CD4-positive, alpha-beta T cell treated with Interleukin-17A for 1 hour (primary cell): Measurements from ENCODE around the gene ITGA3.
"Not testable (repeated sequence)": the region's sequence is repeated elsewhere in the genome, so short reads cannot be mapped to it uniquely, and the experiment has no call there.

Experiments used
- DNase-seq: peaks from one replicate; pipeline ENCODE4 v3.0.0-alpha.2; 2020

Gene ITGA3

DNA sequence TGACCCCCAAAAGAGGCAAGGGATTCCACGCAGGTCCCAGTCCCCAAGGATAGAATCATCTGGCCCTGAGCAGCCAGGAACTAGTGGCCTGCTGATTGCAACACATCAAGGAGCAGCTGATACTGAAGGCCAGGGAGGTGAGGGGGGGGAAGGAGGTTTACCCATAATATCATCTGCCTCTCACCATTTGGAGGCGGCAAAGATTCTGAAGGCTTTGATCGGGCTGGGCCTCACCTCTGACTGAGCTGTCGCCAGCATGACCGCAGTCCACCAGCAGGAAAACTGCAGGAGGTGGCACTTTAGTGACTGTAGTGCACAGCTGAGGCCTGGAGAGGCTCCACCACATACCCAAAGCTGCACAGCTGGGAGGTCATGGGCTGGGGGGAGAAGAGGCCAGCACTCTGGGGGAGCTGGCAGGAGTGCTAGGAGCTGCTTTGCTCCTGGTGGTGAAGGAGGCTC lies 20.5 kb upstream of the ITGA3 start:
- DNase-seq: no peak

DNA sequence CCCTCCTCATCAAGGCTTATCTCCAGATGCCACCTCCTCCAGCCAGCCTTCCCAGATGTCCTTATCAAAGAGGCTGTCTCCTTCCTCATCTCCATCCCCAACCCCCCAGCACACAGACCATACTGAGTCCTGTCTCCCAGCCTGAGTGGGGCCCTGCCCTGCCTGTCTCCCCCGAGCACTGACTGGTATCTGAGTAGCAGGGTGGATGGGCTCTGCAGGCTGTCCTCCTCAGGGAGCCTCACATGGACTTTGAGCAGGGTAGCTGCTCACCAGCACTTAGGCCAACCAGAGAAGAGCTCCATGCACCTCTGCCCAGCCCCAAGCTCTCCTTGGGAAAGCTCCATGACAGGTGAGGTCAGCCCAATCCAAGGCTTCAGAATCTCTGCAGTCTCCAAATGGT lies 20.0 kb upstream of the ITGA3 start:
- DNase-seq: no peak

DNA sequence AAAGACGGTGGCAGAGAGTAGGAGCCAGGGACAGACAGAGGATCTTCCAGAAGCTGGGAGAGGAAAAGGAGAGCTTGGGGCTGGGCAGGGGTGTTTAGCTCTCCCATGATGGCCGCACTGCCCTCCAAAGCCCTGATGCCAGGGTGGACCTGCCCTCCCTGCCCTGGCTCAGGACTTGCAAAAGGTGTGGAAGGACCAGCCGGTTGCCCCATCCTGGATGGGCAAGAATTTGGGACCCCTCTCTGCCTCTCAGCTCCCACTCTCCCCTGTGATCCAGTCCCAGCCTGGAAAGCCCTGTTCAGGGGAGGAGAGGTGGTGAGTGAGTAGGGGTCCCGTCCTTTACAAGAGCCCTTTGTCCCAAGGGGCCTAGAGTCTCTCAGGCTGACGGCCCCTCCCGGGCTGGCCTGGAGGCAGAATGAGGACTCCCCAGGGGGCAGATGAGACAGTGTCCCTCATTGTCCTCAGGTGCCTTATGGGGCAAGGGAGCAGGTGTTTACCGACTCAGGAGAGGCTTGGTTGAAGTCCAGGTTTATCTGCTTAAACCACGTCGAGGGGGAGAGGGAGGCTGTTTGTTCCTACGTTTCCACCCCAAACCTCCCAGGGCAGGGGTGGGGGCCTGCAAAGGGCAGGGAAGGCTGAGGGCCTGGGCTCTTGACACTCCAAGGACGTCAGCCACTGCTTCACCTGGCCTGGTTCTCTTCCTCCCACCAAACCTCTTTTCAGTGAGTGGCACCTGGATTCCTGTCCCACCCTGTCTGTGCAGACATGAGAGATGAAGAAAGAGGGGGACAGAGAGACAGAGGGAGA lies 19.3 kb upstream of the ITGA3 start:
- no peak for DNase-seq

DNA sequence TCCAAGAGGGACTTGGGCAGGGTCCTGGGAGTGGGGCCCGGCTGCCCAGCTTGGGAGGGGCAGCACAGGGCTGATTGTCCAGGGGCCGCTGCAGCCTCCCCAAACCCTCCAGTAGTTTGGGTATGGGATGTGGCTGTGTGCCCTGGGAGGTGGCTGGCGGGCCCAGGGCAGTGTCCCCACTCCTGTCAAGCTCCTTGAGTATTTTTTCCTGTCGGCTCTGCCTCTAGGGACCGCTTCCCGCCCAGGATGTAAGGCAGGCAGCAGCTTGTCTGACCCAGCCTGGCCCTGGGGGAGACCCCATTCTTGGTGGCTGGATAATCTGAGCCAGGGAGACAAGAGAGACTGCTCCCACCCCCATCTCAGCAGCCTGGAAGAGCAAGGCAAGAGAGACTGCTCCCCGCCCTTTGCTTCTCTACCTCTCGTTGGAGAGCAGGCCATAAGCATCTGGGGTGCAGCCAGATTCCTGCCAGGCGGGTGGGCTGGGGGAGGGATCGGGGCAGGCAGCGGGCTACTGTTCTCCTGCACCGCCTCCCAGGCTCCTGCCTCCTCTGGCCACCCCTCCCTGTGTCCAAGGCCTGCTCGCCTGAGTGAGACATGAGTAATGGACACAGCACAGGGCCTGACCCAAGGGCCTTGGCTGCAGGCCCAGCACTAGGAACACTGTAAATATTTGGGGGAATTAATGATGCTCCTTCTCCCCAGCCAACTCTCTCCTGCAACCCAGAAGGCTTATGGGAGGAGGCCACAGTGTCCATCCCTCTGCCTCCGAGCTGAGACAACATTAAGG lies 18.4 kb upstream of the ITGA3 start:
- no peak for DNase-seq

DNA sequence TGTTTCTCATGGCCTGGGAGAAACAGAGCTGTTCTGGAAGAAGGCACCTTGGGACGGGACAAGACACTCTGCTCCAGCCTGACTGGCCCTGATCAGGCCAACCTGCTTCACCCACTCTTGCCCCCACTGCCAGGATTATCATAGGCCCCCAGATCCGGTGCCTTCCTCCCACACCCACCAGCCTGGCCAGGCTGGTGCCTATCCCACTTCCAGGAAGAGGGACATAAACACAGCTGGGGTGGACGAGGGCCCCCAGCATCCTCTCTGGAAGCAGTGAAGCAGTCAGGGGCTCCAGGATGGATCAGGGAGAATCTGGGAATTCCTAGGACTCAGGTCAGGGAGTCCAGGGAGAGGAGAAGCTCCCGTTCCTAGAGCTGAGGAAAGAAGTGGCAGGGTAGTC lies 16.9 kb upstream of the ITGA3 start:
- no peak for DNase-seq

DNA sequence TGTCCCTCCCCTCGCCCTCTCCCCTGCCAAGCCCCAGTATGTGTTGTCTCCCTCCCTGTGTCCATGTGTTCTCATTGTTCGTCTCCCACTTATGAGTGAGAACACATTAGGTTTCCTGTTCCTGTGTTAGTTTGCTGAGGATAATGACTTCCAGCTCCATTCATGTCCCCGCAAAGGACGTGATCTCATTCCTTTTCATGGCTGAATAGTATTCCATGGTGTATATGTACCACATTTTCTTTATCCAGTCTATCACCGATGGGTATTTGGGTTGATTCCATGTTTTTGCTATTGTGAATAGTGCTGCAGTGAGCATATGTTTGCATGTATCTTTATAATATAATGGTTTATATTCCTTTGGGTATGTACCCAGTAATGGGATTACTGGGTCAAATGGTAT lies 15.4 kb upstream of the ITGA3 start:
- not testable (repeated sequence) for DNase-seq

DNA sequence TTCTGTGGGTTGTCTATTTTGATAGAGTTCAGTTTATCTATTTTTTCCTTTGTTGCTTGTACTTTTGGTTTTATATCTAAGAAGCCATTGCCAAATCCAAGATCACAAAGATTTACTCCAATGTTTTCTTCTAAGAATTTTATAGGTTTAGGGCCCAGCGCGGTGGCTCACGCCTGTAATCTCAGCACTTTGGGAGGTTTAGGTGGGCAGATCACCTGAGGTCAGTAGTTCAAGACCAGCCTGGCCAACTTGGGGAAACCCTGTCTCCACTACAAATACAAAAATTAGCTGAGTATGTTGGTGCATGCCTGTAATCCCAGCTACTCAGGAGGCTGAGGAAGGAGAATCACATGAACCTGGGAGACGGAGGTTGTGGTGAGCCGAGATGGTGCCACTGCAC lies 13.7 kb upstream of the ITGA3 start:
- DNase-seq: no peak

DNA sequence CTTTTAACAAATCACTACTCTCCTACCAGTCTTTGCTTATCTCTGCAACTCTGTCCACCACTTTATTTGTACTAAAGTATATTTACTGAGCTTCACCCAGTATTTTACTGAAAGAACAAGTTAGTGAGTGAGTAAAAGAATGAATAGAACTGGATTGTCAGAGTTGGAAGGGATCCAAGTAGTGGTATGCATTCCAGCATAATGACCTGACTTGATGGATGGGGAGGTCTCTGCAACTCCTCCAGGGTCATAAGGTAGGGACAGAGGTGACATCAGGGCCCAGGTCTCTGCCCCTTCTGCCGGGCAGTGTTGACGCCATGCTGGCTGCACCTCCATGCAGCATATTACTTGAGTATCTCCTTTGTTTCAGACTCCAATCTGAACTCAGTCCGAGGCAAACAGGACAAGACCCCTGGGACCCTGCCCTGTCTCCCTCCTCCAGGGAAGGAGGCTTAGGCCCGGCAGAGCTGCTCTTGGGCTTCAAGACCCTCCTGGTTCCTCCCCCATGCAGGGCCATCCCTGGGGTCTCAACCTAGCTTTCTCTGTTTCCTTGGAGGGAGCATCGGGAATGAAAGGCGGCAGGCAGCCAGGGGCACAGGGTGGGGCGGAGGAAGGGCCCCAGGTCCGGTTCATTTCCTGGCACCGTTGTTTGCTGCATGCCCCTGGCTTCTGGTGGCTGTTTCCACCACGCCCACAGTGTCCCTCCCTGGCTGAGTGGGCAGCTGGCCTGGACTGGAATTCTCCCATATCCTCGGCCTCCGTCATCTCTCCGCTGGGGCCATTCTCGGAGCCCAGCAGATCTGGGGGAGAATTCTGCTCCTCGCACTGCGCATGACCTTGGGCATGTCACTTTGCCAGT lies 12.4 kb upstream of the ITGA3 start:
- no peak for DNase-seq

DNA sequence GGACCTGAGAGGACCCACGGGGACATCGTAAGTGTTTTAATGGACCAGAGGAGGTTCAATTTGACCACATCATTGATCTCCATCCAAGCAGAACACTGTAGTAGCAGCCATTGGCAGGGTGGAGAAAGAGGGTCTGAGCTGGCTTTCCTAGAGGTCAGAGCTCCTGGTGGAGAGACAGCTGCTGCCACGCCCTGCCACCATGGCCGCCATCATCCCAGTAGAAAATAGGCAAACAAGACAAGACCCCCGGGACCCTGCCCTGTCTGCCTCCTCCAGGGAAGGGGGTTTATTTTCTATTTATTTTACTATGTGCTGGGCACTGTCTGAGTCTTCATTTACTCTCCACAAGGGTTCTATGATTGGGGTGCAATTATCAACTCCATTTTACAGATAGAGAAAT lies 11.4 kb upstream of the ITGA3 start:
- no peak for DNase-seq

DNA sequence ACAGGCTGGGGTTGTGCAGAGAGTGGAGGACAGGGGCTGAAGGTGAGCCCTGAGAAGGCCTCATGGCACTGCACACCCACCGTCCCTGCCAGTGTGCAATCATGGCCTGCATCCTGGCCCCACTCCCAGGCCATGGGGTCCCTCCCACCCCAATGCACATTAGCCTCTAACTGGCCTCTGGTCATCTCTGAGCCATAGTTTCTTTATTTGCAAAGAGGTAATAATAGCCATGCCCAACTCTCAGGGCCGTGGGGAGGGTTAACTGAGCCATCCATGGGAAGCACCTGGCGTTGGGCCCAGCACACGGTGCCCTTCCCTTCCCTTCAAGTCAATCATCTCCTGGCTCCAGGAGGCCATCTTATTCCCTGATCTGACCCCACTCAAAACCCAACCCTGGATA lies 10.8 kb upstream of the ITGA3 start:
- DNase-seq: no peak

DNA sequence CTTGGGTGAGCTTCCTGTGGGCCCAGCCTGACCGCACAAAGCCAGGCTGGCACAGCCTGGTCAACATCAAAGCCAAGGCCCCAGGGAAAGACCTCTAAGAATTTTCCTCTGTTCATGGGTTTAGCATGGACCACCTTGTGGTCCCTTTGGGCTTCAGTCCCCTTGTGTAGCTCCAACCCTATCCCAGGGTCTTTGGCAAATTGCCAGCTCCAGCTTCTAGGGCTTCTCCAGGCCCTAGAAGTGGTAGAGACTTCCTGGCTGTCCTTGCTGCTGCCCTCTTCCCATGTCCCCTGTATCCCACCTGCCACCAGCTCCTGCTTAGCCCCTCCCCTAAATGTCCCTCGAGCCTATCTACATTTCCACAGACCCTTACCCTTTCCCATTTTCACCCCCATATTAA lies 9.7 kb upstream of the ITGA3 start:
- DNase-seq: no peak

DNA sequence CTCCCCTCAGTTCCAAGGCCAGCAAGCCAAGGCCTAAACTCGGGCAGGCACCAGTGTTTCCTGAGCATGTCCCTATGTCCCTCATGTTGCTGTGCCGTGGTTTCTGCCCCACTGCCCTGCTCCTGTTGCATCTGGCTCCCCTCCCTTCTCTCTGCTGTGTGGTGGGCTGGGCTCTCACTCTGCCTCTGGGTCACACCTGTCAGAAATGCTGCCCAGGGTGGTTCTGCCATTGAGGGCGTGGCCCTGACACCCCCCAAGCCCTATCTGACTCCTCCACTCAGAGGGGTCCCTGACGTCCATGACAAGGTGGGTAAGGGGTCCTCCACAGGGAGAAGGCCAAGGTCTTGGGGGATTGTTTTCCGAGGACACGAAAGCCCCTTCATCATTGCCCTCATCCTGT lies 9.2 kb upstream of the ITGA3 start:
- no peak for DNase-seq

DNA sequence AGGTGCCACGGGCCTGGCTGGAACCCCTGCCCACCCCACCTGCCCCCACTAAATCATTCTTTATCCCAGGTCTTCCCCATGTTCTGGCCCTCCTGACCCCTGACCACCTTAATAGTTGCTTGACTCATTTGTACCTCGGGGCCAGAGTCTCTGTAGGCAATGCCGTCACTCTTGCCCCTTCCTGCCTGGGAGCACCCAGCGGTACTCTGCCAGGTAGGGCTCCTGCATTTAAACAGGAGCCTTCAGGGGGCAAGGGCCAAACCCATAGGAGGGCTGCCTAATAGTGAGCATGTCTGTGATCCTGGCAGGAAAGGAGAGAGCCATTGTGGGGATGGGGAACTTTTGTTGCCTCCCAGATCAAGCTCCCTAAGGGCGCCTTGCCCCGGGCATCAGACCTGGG lies 8.8 kb upstream of the ITGA3 start:
- DNase-seq: no peak

DNA sequence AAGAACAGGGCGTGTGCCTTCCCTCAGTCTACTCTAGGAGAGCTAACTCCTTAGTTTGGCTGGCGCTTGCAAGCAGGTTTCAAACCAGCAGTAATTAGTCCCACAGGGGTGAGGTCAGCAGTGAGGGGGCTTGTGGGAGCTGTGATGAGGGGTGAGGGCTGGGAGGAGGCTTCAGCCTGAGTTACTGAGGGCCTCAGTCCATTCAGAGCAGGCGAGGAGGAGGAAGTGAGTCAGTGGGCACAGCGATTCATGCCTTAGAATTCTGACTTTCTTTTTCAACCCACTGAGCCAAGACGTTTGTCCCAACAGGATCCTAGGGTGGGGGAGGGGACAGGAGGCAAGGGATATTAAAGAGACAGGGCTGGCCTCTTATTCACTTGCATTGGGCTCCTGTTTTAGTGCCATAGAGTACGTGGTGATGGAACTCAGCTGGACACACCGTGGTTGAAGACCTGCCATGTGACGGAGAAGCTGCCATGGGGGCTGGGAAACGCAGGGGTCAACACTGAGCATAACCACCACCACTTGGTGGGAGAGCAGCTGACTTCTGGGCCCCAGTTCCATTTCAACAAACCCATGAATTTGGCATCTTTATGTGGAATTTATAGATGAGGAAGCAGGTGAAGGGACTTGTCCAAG lies 8.3 kb upstream of the ITGA3 start:
- DNase-seq: no peak

DNA sequence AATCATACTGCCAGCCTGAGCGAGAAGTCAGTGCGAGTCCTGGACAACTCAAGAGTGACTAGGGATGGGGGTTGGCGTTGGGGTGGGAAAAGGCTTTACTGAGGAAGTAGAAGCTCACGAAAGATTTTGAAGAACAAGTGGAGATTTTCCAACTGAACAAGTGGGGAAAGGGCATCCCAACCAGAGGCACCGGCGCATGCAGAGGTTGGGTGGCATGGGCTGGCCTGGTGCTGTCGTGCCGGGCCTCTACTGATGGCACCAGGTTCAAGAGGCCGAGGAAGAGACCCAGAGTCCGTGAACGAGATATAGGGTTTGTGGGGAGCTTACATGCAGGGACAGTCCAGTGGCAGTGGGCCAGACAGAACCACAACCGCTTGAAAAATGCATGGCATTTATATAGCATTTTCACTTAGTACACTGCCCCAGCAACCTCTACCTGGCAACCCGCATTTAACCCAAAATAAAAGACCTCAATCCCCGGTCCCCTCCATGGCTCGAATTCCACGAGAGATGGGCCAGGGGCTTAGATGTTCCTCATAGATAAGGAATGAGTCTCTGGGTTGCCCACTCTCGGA lies 7.7 kb upstream of the ITGA3 start:
- DNase-seq: no peak

DNA sequence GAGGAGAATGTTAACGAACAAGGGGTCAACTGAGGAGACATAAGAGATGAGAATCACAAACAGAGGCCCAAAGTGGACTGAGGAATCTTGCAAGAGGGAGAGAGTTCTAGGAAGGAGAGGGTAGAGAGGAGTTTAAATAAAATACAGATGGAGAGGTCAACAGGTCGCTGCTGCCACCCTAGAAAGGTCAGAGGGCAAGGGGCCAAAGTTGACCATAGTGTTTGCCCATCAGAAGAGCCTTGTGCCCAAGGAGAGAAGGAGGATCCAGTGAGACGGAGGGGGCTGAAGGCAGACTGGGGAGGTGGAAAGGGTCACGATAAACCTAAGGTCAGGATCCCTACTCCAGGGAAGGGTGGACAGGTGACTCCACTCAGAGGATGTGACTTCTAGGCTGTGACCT lies 6.9 kb upstream of the ITGA3 start:
- DNase-seq: no peak

DNA sequence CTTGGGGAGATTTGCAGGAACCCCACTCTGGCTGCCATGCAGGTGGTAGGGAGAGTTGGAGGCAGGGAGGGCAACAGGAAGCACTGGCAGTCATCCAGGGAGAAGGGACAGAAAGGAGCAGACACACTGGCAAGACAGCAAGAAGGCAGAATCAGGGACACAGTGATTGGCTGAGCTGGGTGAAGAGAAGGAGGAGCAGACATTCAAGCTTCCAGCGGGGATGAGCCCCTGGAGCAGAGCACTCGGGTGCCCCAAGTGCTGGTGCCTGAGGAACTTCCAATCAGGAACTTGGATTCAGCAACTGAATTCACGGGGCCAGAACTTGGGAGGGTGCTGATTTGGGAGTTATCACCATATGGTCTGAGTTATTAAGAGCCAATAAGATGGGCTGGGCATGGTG lies 6.3 kb upstream of the ITGA3 start:
- DNase-seq: no peak

DNA sequence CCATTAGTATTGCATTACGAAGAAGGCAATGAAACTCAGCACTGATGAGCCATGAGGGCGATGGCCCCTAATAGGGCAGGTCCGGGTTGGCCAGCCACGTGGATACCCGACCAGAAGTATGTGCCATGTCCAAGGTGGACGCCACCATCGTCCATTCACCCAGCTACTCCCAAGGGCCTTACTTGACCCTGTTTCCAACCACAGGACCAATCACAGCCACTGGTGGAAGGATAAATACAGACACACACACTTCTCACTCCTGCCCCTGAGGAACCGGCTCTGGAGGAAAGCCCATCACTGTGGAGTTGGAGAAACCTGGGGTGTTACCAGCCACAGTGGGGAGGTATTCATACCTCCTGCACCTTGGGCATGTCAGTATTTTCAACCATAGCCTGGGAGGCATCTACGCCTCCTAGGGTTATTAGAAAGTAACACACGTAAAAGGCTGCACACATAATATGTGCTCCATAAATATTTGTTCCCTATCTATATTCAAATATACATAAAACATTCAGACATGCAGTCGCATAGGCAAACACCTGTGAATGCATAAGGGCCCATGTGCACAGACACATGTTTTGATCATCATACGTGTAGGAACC lies 5.4 kb upstream of the ITGA3 start:
- no peak for DNase-seq

DNA sequence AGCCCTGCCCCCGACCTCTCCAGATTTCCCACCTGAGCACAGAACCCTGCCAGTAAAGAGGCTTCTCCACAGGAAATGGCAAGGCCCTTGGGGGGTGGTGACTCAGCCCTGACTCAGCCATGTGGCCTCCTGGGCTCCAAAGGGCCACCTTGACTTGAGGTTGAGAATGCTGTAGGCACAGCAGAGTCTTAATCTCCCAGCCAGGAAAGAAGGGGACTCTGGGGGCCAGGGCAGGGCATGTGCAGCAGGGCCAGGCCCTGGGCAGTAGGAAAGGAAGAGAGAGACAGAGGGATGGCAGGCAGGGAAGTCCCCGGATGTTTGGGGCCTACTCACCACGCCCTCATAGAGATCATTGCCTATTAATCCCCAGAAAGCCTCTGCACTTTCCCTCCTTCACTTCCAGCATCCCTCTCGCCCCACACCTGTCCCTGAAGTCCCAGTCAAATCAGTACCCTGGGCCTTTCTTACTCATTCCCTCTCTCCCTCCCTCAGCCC lies 4.8 kb upstream of the ITGA3 start:
- DNase-seq: no peak

DNA sequence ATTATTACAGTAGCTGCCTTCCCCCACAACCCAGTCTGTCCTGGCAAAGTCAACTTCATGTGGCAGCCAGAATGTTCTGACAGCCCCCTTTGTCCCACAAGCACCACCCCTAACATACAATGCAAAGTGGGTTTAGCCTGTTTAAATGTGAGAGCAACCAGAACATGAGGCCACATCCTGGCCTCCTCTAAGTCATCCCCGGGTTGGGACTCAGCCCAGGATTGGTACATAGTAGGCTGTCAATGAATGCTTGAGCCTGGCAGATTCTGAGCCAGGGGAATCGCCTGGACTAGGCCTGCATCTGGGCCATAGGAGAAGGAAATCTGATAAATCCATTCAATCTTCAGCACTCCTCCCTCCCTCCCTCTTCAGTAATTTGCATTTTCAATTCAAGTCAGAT lies 4.3 kb upstream of the ITGA3 start:
- no peak for DNase-seq

DNA sequence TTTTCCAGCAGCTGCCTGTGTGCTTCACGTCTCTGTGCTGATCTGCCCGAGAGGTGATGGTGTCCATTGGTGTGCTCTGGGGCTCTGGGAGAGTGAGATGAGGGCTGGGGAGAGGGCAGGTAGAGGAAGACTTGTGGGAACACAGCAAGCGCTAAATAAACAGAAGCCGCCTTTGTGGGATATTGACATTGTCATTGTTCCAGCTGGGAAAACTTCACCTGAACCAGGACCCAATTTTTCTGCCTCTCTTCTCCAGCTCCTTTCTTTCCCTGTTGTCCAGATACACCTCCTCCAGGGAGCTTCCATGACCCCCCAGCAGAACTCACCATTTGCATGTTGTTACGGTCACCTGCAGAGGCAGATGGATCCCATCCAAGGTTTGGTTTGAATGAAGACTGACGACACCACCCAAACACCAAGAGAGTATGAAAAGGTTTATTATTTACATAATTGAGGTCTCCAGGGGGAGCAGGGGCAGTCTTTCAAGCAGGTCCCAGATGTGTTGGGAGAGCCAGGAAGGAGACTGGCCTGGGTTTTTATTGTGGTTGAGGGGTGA lies 3.6 kb upstream of the ITGA3 start:
- no peak for DNase-seq
